ENCODE results near the gene GOLPH3.
"Not testable (repeated sequence)": the region's sequence is repeated elsewhere in the genome, so short reads cannot be mapped to it uniquely, and the experiment has no call there.

Gene GOLPH3

GRCh38 chr5:32174011-32174870 is at the start of gene GOLPH3:
GOLPH3 (minus strand) TSS chr5:32174319; CDS start chr5:32174034, 285 bp downstream.
- DNase-seq = peak; percentile 94

GRCh38 chr5:32222723-32223470 is 48.8 kb upstream of the GOLPH3 start:
- DNase-seq = peak; percentile 15

- DNase-seq = no peak
These were observed 43.8 kb upstream of the GOLPH3 start for GRCh38 chr5:32217886-32218396.

GRCh38 chr5:32214344-32214743 is 40.2 kb upstream of the GOLPH3 start:
- not testable (repeated sequence) for DNase-seq

- no peak for DNase-seq
These were observed 36.0 kb upstream of the GOLPH3 start for GRCh38 chr5:32210151-32210550.

GRCh38 chr5:32208837-32209236 is 34.7 kb upstream of the GOLPH3 start:
- DNase-seq = not testable (repeated sequence)

- no peak for DNase-seq
These were observed 33.2 kb upstream of the GOLPH3 start for GRCh38 chr5:32207355-32207634.

GRCh38 chr5:32206509-32207354 is 32.6 kb upstream of the GOLPH3 start:
- no peak for DNase-seq

GRCh38 chr5:32206053-32206452 is 31.9 kb upstream of the GOLPH3 start:
- DNase-seq = no peak

GRCh38 chr5:32202394-32202793 is 28.3 kb upstream of the GOLPH3 start:
- DNase-seq = no peak

GRCh38 chr5:32201122-32201753 is 27.1 kb upstream of the GOLPH3 start:
- no peak for DNase-seq

GRCh38 chr5:32197032-32197431 is 22.9 kb upstream of the GOLPH3 start:
- DNase-seq = no peak

GRCh38 chr5:32195265-32195664 is 21.1 kb upstream of the GOLPH3 start:
- no peak for DNase-seq

- peak; percentile 79 for DNase-seq
These were observed 19.5 kb upstream of the GOLPH3 start for GRCh38 chr5:32193591-32193990.

GRCh38 chr5:32190095-32190494 is 16.0 kb upstream of the GOLPH3 start:
- DNase-seq = peak; percentile 29

GRCh38 chr5:32187675-32188074 is 13.6 kb upstream of the GOLPH3 start:
- no peak for DNase-seq

GRCh38 chr5:32182463-32183063 is 8.4 kb upstream of the GOLPH3 start:
- DNase-seq = no peak

GRCh38 chr5:32173267-32174010 is 680 bp downstream of the GOLPH3 start:
- DNase-seq = peak; percentile 61

- DNase-seq = peak; percentile 22
These were observed 1.2 kb downstream of the GOLPH3 start for GRCh38 chr5:32172923-32173266.

GRCh38 chr5:32172186-32172911 is 1.8 kb downstream of the GOLPH3 start:
- DNase-seq = peak; percentile 48
